GM18517 (cell line): ENCODE data around the gene SLC8A3.

Experiments
- ATAC-seq: cut with Tn5 transposase; IDR thresholded peaks from one replicate; pipeline ENCODE4 v1.9.1; 2021; ENCODE audit warnings: mild to moderate bottlenecking, moderate library complexity; ENCODE audit not compliant: unreplicated experiment

Gene SLC8A3

GRCh38 chr14:70073924-70074566 lies 114.7 kb downstream of the SLC8A3 start:
- ATAC-seq = no peak

- no peak for ATAC-seq
Observed at GRCh38 chr14:70069186-70069585, 119.6 kb downstream of the SLC8A3 start.

- ATAC-seq = no peak
Observed at GRCh38 chr14:70067810-70068209, 120.9 kb downstream of the SLC8A3 start.

- no peak for ATAC-seq
Observed at GRCh38 chr14:70064136-70064865, 124.5 kb downstream of the SLC8A3 start.

GRCh38 chr14:70061108-70061507 lies 127.6 kb downstream of the SLC8A3 start:
- no peak for ATAC-seq

- ATAC-seq = no peak
Observed at GRCh38 chr14:70059545-70059944, 129.2 kb downstream of the SLC8A3 start.

GRCh38 chr14:70057519-70058136 lies 131.1 kb downstream of the SLC8A3 start:
- no peak for ATAC-seq

GRCh38 chr14:70052990-70053389 lies 135.8 kb downstream of the SLC8A3 start:
- ATAC-seq = no peak

- ATAC-seq = no peak
Observed at GRCh38 chr14:70050136-70050535, 138.6 kb downstream of the SLC8A3 start.

GRCh38 chr14:70049605-70050004 lies 139.1 kb downstream of the SLC8A3 start:
- no peak for ATAC-seq

GRCh38 chr14:70048313-70048654 lies 140.5 kb downstream of the SLC8A3 start:
- ATAC-seq = no peak

GRCh38 chr14:70047598-70048312 lies 141.0 kb downstream of the SLC8A3 start:
- ATAC-seq = no peak

GRCh38 chr14:70045844-70046535 lies 142.8 kb downstream of the SLC8A3 start:
- ATAC-seq = no peak

GRCh38 chr14:70045310-70045709 lies 143.4 kb downstream of the SLC8A3 start:
- no peak for ATAC-seq

GRCh38 chr14:70043001-70043400 lies 145.8 kb downstream of the SLC8A3 start:
- no peak for ATAC-seq

- no peak for ATAC-seq
Observed at GRCh38 chr14:70036665-70037064, 152.1 kb downstream of the SLC8A3 start.

- ATAC-seq = no peak
Observed at GRCh38 chr14:70034257-70034656, 154.5 kb downstream of the SLC8A3 start.

GRCh38 chr14:70033561-70033960 lies 155.2 kb downstream of the SLC8A3 start:
- ATAC-seq = no peak

GRCh38 chr14:70033116-70033515 lies 155.6 kb downstream of the SLC8A3 start:
- ATAC-seq = no peak

- no peak for ATAC-seq
Observed at GRCh38 chr14:70032447-70032846, 156.3 kb downstream of the SLC8A3 start.

GRCh38 chr14:70032016-70032415 lies 156.7 kb downstream of the SLC8A3 start:
- no peak for ATAC-seq
